ENCODE results near the gene SNUPN.

Gene SNUPN

DNA sequence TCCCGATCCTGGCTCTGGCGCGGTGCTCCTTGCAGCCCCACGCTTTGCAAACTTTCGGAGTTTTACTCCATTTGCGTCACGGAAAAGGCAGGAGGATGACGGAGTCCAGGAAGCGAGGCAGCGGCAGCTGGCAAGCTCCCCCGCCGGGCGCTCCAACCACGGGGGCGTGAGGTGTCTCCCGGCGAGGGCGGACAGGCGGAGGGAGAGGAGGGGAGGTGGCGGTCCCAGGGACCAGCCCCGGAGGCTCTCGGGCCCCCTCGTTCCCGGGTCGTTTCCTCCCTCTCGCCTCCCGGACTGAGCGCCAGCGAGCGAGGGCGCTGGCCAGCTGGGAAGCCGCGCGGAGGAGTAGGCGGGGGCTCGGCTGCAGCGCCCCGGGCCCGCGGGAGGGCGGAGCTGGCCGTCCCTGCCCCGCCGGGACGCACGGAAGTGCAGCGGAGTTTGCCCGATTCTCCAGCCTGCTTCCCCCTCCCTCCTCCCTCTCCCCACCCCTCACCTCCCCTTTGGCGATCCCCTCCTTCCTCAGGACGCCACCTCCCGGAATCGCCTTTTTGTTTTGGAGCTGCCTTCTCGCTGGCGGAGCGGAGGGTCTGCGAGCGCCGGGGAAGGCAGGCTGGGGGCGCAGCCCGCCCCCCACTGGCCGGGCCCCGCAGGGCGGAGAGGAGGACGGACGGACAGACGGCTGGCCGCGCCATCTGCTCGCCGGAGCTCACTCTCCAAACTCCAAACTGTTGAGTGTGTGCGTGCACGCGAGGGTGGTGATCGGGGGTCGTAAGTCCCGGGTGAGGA lies 22.0 kb upstream of the SNUPN start, which contains the start of gene SNX33:
SNX33 (plus strand) TSS at position 543 of the 786 bp plus-strand sequence. CDS start 1,191 bp downstream, outside the sequence.
- peak; percentile 92 for DNase-seq (ENCODE audit: low read depth)
- TF ChIP-seq, protein P1, sequence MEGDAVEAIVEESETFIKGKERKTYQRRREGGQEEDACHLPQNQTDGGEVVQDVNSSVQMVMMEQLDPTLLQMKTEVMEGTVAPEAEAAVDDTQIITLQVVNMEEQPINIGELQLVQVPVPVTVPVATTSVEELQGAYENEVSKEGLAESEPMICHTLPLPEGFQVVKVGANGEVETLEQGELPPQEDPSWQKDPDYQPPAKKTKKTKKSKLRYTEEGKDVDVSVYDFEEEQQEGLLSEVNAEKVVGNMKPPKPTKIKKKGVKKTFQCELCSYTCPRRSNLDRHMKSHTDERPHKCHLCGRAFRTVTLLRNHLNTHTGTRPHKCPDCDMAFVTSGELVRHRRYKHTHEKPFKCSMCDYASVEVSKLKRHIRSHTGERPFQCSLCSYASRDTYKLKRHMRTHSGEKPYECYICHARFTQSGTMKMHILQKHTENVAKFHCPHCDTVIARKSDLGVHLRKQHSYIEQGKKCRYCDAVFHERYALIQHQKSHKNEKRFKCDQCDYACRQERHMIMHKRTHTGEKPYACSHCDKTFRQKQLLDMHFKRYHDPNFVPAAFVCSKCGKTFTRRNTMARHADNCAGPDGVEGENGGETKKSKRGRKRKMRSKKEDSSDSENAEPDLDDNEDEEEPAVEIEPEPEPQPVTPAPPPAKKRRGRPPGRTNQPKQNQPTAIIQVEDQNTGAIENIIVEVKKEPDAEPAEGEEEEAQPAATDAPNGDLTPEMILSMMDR (IDR thresholded peaks at IDR 0.05; ENCODE audit: low read length, missing control alignments) = peak; percentile 29
- H3K4me3 ChIP-seq (replicated peaks; ENCODE audit: low read depth, low read length) = peak within 1 kb of the TSS; percentile 93

DNA sequence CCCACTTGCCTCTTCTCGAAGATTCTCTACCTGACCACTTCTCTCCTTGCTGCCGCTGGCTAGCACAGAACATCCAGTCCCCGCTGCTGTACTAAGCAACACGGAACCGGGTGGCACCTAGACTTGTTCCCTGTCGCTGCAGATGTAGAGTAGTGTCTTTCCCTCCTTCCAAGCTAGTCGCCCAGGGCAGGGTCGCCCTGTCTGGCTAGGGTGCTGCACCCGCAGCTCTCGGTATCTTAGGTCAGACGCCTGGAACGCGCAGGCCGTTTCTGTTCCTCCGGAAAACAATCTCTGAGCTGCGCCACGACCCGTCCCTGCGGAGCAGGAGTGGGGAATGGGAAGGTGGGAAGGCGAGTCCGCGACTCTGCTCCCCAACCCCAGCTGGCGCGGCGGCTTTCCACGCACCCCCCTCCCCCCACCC lies 21.4 kb upstream of the SNUPN start:
- TF ChIP-seq, protein P1 (IDR thresholded peaks at IDR 0.05; ENCODE audit: low read length, missing control alignments) = no peak

GRCh38 chr15:75646112-75646943 lies 20.8 kb upstream of the SNUPN start:
- DNase-seq (ENCODE audit: low read depth) = no peak
- H3K4me3 ChIP-seq (replicated peaks; ENCODE audit: low read depth, low read length) = peak overlapping the region; percentile 93
- TF ChIP-seq, protein P1 (IDR thresholded peaks at IDR 0.05; ENCODE audit: low read length, missing control alignments) = no peak

More for the DNA sequence above, 21.4 kb upstream of the SNUPN start:
- DNase-seq (ENCODE audit: low read depth) = no peak
- peak overlapping the region; percentile 93 for H3K4me3 ChIP-seq (replicated peaks; ENCODE audit: low read depth, low read length)

DNA sequence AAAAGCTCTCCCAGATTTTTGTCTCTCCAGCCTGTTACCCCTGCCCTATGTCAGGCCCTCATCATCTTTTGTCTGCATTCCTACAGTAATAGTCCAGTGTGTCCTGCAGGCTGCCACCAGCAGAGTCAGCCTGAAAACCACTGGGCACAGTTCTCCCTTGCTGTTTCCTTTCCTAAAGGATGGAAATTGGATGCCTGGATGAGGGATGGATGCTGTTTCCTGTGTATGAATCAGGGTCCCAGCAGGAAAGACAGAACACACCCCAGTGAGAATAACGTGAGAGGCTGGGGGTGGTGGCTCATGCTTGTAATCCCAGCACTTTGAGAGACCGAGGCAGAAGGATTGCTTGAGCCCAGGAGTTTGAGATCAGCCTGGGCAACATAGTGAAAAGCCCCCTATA lies 18.9 kb upstream of the SNUPN start:
- TF ChIP-seq, protein P1 (IDR thresholded peaks at IDR 0.05; ENCODE audit: low read length, missing control alignments) = no peak

GRCh38 chr15:75641603-75642002 lies 16.1 kb upstream of the SNUPN start:
- DNase-seq (ENCODE audit: low read depth) = no peak
- TF ChIP-seq, protein P1 (IDR thresholded peaks at IDR 0.05; ENCODE audit: low read length, missing control alignments) = no peak
- no peak overlapping the region for H3K4me3 ChIP-seq (replicated peaks; ENCODE audit: low read depth, low read length)

More for the DNA sequence above, 18.9 kb upstream of the SNUPN start:
- DNase-seq (ENCODE audit: low read depth) = no peak
- no peak overlapping the region for H3K4me3 ChIP-seq (replicated peaks; ENCODE audit: low read depth, low read length)

GRCh38 chr15:75641179-75641503 lies 15.6 kb upstream of the SNUPN start:
- TF ChIP-seq, protein P1 (IDR thresholded peaks at IDR 0.05; ENCODE audit: low read length, missing control alignments) = no peak
- DNase-seq (ENCODE audit: low read depth) = no peak
- H3K4me3 ChIP-seq (replicated peaks; ENCODE audit: low read depth, low read length) = no peak overlapping the region

All from fibroblast of pulmonary artery (primary cell).